HFFc6 (cell line): ENCODE measurements around the gene COMMD1. TPM values are rescaled to one million over a fixed set of nuclear protein-coding genes. Genes with fewer than 3 reads are reported as not detected.

ENCODE experiments used
- DNase-seq: peaks from one replicate; pipeline ENCODE4 v3.0.0-alpha.2; 2018
- H3K27ac Mint-ChIP-seq: 2 replicates; pipeline ENCODE4 v1.8.0; 2020; ENCODE audit warnings: mild to moderate bottlenecking, mixed read lengths
- H3K27me3 Mint-ChIP-seq: 2 replicates; pipeline ENCODE4 v1.8.0; 2021; ENCODE audit warnings: mild to moderate bottlenecking, moderate library complexity, mixed read lengths; ENCODE audit not compliant: insufficient read depth
- H3K36me3 Mint-ChIP-seq: 2 replicates; pipeline ENCODE4 v1.8.0; 2021; ENCODE audit warnings: low read depth, mixed read lengths
- H3K4me1 Mint-ChIP-seq: 2 replicates; pipeline ENCODE4 v1.8.0; 2020; ENCODE audit warnings: low read depth, mixed read lengths
- H3K4me3 Mint-ChIP-seq: 2 replicates; pipeline ENCODE4 v1.8.0; 2020; ENCODE audit warnings: mild to moderate bottlenecking, moderate library complexity, mixed read lengths
- H3K9me3 Mint-ChIP-seq: 2 replicates; pipeline ENCODE4 v1.8.0; 2020; ENCODE audit warnings: mild to moderate bottlenecking, mixed read lengths
- CTCF ChIP-seq: fragments of 200-600 bp; sonication (generic); IDR thresholded peaks from 2 replicates; pipeline ENCODE4 v1.5.0; 2021; ENCODE audit warnings: antibody characterized with exemption, mild to moderate bottlenecking
- total RNA-seq, 6 experiments: library from RNA; stranded (reverse); fragmentation: NEBNext Ultra II Directional; extraction: Animal tissue kit (Norgen Biotek cat#: 25700); gene quantifications; 2 replicates in 1 of 6; 3 replicates in 5 of 6; pipeline ENCODE4 v1.2.3, GENCODE V29; 2021

The COMMD1 gene
- total RNA-seq, 6 experiments from 2014 or later, result 41.1 to 53.6 (median 48.3) TPM

- peak; percentile 86 for DNase-seq
These were observed 242.3 kb downstream of the COMMD1 start for GRCh38 chr2:62147610-62148301.

GRCh38 chr2:62149708-62150107 lies 244.2 kb downstream of the COMMD1 start:
- Mint-ChIP-seq H3K27ac (peak overlapping the region; percentile 73), H3K4me3 (peak overlapping the region; percentile 29; the same call in 1 of the 2 replicates), H3K27me3 (no peaks in the 10 kb centered on the region; the same call in 1 of the 2 replicates), H3K9me3 (no peaks in the 10 kb centered on the region), H3K36me3 (no peaks in the 10 kb centered on the region), H3K4me1 (peaks cover 59% of the 10 kb centered on the region)
- TF ChIP-seq CTCF, result no peak
- DNase-seq, result peak; percentile 96

More at GRCh38 chr2:62147610-62148301, 242.3 kb downstream of the COMMD1 start:
- Mint-ChIP-seq H3K36me3 (no peaks in the 10 kb centered on the region), H3K9me3 (no peaks in the 10 kb centered on the region), H3K27ac (peak overlapping the region; percentile 80), H3K4me1 (peaks cover 59% of the 10 kb centered on the region), H3K27me3 (no peaks in the 10 kb centered on the region; the same call in 1 of the 2 replicates), H3K4me3 (peak overlapping the region; percentile 16; the same call in 1 of the 2 replicates)
- no peak for TF ChIP-seq CTCF

GRCh38 chr2:62150597-62151305 lies 245.3 kb downstream of the COMMD1 start:
- no peaks in the 10 kb centered on the region for H3K9me3 Mint-ChIP-seq
- DNase-seq, result peak; percentile 55
- peak overlapping the region; percentile 5; the same call in 1 of the 2 replicates for H3K4me3 Mint-ChIP-seq
- H3K36me3 Mint-ChIP-seq, result no peaks in the 10 kb centered on the region
- TF ChIP-seq CTCF, result no peak
- peaks cover 59% of the 10 kb centered on the region for H3K4me1 Mint-ChIP-seq
- no peaks in the 10 kb centered on the region for H3K27me3 Mint-ChIP-seq
- H3K27ac Mint-ChIP-seq, result peak overlapping the region; percentile 42

DNA sequence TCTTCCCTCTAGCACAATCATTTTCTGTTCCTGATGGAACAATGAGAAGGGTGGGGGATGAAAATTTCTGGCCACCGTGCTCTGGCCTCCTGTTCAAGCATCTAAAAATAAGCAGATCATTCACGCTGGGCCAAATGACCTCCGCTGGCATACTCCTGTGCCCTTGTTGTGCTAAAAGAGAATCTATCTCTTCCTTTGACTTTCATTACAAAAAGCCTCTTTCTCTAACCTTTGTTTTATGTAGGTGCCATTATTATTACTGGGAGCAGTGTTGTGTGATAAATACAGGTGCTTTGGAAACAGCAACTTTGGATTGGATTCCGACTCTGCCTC lies 245.8 kb downstream of the COMMD1 start:
- H3K4me3 Mint-ChIP-seq, result peak overlapping the region; percentile 5; the same call in 1 of the 2 replicates
- peak overlapping the region; percentile 42 for H3K27ac Mint-ChIP-seq
- no peaks in the 10 kb centered on the region for H3K36me3 Mint-ChIP-seq
- H3K4me1 Mint-ChIP-seq, result peaks cover 59% of the 10 kb centered on the region
- no peaks in the 10 kb centered on the region for H3K9me3 Mint-ChIP-seq
- no peaks in the 10 kb centered on the region for H3K27me3 Mint-ChIP-seq
- TF ChIP-seq CTCF, result no peak
- DNase-seq, result no peak

GRCh38 chr2:62152000-62152399 lies 246.5 kb downstream of the COMMD1 start:
- Mint-ChIP-seq H3K36me3 (no peaks in the 10 kb centered on the region), H3K9me3 (no peaks in the 10 kb centered on the region), H3K4me1 (peaks cover 55% of the 10 kb centered on the region), H3K27me3 (no peaks in the 10 kb centered on the region), H3K27ac (peak overlapping the region; percentile 42; the same call in 1 of the 2 replicates), H3K4me3 (no peak overlapping the region)
- DNase-seq, result peak; percentile 56
- no peak for TF ChIP-seq CTCF
